HG02885 (cell line): Measurements from ENCODE around the gene SYT17.
"Not testable (repeated sequence)": the region's sequence is repeated elsewhere in the genome, so short reads cannot be mapped to it uniquely, and the experiment has no call there.

Experiments used
- ATAC-seq: cut with Tn5 transposase; IDR thresholded peaks from one replicate; pipeline ENCODE4 v1.9.1; 2021; ENCODE audit warnings: mild to moderate bottlenecking; ENCODE audit not compliant: unreplicated experiment, poor library complexity

Gene SYT17

GRCh38 chr16:19170043-19170655 is 2.1 kb downstream of the SYT17 start:
- no peak for ATAC-seq

- ATAC-seq: no peak
Observed at GRCh38 chr16:19172098-19172780, 4.2 kb downstream of the SYT17 start.

GRCh38 chr16:19173059-19173458 is 5.0 kb downstream of the SYT17 start:
- ATAC-seq: no peak

- no peak for ATAC-seq
Observed at GRCh38 chr16:19173649-19174383, 5.8 kb downstream of the SYT17 start.

GRCh38 chr16:19174478-19174877 is 6.4 kb downstream of the SYT17 start:
- no peak for ATAC-seq

GRCh38 chr16:19175492-19176262 is 7.6 kb downstream of the SYT17 start:
- ATAC-seq: no peak

- no peak for ATAC-seq
Observed at GRCh38 chr16:19177111-19177739, 9.2 kb downstream of the SYT17 start.

- ATAC-seq: no peak
Observed at GRCh38 chr16:19179546-19180490, 11.8 kb downstream of the SYT17 start.

GRCh38 chr16:19180741-19181140 is 12.7 kb downstream of the SYT17 start:
- ATAC-seq: no peak

- no peak for ATAC-seq
Observed at GRCh38 chr16:19182481-19182880, 14.4 kb downstream of the SYT17 start.

- ATAC-seq: no peak
Observed at GRCh38 chr16:19183187-19183586, 15.1 kb downstream of the SYT17 start.

- ATAC-seq: no peak
Observed at GRCh38 chr16:19184823-19185509, 16.9 kb downstream of the SYT17 start.

- no peak for ATAC-seq
Observed at GRCh38 chr16:19185510-19185851, 17.4 kb downstream of the SYT17 start.

- ATAC-seq: no peak
Observed at GRCh38 chr16:19186408-19186807, 18.4 kb downstream of the SYT17 start.

- ATAC-seq: not testable (repeated sequence)
Observed at GRCh38 chr16:19187961-19188360, 19.9 kb downstream of the SYT17 start.

GRCh38 chr16:19188406-19188805 is 20.4 kb downstream of the SYT17 start:
- ATAC-seq: no peak

GRCh38 chr16:19192865-19193264 is 24.8 kb downstream of the SYT17 start:
- ATAC-seq: no peak

GRCh38 chr16:19196871-19197270 is 28.8 kb downstream of the SYT17 start:
- no peak for ATAC-seq
